ENCODE results near the gene DAPK1. TPM values are rescaled to one million over a fixed set of nuclear protein-coding genes. Genes with fewer than 3 reads are reported as not detected.

Gene DAPK1
- polyA plus RNA-seq, 1 experiment: 0.12 TPM

DNA sequence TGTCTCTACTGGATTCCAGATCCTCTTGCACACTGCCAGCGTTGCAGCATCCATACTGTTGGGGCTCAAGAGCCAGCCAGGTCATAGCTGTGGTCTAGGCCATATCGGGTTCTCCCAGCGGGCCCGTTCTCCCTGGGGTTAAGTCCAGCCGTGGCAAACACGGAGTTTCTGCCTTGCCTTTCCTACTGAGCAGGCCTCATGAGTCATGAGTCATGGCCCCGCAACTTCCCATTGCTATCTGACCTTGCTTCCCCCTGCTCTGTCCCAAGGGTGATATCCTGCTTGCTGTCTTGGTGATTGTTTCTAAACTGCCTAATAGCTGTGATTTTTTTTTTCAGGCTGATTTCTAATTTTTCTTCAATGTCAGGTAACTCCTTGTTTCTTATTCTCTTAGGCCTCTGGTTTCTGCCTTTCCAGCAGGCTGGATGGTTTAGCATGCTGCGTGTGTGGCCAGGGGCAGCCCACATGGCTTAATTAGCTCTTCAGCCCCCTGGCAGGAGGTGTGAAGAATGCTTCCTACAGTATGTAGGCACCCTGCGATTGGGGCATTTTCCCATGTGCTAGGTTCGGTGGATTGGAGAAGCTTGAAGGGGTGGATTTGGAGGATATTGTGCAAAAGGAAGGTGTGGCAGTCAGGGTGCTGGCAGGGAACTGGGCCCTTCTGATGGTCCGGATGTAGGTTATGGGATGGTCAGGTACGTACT, 18.7 kb downstream of the DAPK1 start:
- ChIA-PET CTCF (no interaction called here), POLR2A (no interaction called here)
- TF ChIP-seq, protein P1, sequence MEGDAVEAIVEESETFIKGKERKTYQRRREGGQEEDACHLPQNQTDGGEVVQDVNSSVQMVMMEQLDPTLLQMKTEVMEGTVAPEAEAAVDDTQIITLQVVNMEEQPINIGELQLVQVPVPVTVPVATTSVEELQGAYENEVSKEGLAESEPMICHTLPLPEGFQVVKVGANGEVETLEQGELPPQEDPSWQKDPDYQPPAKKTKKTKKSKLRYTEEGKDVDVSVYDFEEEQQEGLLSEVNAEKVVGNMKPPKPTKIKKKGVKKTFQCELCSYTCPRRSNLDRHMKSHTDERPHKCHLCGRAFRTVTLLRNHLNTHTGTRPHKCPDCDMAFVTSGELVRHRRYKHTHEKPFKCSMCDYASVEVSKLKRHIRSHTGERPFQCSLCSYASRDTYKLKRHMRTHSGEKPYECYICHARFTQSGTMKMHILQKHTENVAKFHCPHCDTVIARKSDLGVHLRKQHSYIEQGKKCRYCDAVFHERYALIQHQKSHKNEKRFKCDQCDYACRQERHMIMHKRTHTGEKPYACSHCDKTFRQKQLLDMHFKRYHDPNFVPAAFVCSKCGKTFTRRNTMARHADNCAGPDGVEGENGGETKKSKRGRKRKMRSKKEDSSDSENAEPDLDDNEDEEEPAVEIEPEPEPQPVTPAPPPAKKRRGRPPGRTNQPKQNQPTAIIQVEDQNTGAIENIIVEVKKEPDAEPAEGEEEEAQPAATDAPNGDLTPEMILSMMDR (IDR thresholded peaks at IDR 0.05; ENCODE audit: low read depth, low read length): no peak
- Histone ChIP-seq H3K4me3 (ENCODE audit: low read depth, low read length) (no peak overlapping the region), H3K27me3 (ENCODE audit: control insufficient read depth, insufficient read depth, low read length) (no peaks in the 10 kb centered on the region), H3K27ac (ENCODE audit: low read depth, low read length) (no peak overlapping the region), H3K9me3 (ENCODE audit: control insufficient read depth, insufficient read depth, low read length) (no peaks in the 10 kb centered on the region)
- DNase-seq (ENCODE audit: low read depth, low spot score): no peak

DNA sequence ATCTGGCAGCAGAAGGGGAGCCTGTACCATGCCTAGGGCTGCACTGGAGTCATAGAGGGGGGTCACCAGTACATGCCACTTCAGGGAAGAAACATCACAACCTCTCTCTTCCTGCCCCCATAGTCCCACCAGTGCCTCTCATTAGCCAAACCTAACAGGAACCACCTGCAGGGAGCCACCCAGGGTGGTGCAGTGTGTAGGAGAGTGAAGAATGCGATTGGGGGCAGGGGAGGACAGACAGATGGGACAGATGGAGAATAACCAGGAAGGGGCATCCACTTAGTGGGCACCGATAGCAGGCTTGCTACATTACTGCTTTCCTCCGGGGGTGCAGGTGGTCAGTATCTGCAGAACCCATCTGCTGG, 19.2 kb downstream of the DAPK1 start:
- Histone ChIP-seq H3K9me3 (ENCODE audit: control insufficient read depth, insufficient read depth, low read length) (no peaks in the 10 kb centered on the region), H3K4me3 (ENCODE audit: low read depth, low read length) (no peak overlapping the region), H3K27ac (ENCODE audit: low read depth, low read length) (no peak overlapping the region), H3K27me3 (ENCODE audit: control insufficient read depth, insufficient read depth, low read length) (no peaks in the 10 kb centered on the region)
- no peak for DNase-seq (ENCODE audit: low read depth, low spot score)
- CTCF ChIA-PET: no interaction called here
- TF ChIP-seq, protein P1 (IDR thresholded peaks at IDR 0.05; ENCODE audit: low read depth, low read length): no peak
- POLR2A ChIA-PET: no interaction called here

DNA sequence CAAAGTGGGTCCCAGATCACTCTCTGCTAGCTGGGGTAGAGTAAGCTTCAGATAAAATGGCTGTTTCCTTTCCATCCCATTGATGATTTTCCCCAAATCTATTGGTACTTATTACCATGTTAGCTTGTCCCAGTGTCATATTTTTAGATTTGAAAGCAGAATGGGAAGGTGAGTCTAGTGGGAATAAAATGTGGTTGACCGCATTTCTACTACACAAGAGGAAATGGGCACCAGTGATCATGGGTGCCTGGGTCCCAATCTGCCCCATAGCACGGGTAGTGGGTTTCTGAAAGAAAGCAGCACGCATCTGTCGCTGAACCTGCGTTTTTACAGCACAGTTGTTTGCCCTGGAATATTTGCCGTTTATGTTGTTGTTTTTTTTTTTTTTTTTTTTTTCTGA, 20.1 kb downstream of the DAPK1 start:
- DNase-seq (ENCODE audit: low read depth, low spot score): no peak
- POLR2A ChIA-PET: no interaction called here
- H3K27me3 ChIP-seq (ENCODE audit: control insufficient read depth, insufficient read depth, low read length): no peaks in the 10 kb centered on the region
- CTCF ChIA-PET: no interaction called here
- H3K9me3 ChIP-seq (ENCODE audit: control insufficient read depth, insufficient read depth, low read length): no peaks in the 10 kb centered on the region
- TF ChIP-seq, protein P1 (IDR thresholded peaks at IDR 0.05; ENCODE audit: low read depth, low read length): no peak
- H3K4me3 ChIP-seq (ENCODE audit: low read depth, low read length): no peak overlapping the region
- no peak overlapping the region for H3K27ac ChIP-seq (ENCODE audit: low read depth, low read length)

DNA sequence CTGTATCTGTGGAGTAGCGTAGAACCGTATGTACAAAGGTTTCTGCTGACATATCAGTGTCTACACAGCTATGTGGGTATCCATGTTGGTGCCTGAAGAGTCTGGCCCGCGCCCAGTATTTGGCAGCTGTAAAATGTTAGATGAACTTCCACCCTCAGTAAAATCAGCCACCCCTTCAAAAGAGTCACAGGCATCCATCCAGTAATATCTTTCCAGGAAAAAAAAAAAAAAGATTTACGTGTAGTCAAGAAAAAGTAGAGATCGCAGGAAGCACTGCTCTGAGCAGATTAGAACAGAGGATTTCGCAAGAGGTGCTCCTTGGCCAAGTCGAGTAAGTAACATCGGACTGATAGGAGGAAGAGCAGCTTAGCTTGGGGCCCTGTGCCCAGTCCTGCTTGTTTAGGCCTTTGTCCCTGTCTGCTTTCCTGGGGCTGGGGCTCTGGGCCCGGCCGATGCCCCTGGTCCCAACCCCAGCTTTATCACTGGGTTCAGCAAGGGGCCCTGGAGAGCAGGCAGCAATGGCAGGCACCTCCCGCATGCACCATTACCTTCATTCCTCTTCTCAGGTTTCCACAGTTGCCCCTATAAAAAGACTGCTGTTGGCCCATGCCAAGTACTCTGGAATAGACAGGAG, 21.2 kb downstream of the DAPK1 start:
- no peaks in the 10 kb centered on the region for H3K27me3 ChIP-seq (ENCODE audit: control insufficient read depth, insufficient read depth, low read length)
- TF ChIP-seq, protein P1 (IDR thresholded peaks at IDR 0.05; ENCODE audit: low read depth, low read length): no peak
- ChIA-PET CTCF (no interaction called here), POLR2A (no interaction called here)
- no peak overlapping the region for H3K27ac ChIP-seq (ENCODE audit: low read depth, low read length)
- H3K9me3 ChIP-seq (ENCODE audit: control insufficient read depth, insufficient read depth, low read length): no peaks in the 10 kb centered on the region
- no peak for DNase-seq (ENCODE audit: low read depth, low spot score)
- no peak overlapping the region for H3K4me3 ChIP-seq (ENCODE audit: low read depth, low read length)

DNA sequence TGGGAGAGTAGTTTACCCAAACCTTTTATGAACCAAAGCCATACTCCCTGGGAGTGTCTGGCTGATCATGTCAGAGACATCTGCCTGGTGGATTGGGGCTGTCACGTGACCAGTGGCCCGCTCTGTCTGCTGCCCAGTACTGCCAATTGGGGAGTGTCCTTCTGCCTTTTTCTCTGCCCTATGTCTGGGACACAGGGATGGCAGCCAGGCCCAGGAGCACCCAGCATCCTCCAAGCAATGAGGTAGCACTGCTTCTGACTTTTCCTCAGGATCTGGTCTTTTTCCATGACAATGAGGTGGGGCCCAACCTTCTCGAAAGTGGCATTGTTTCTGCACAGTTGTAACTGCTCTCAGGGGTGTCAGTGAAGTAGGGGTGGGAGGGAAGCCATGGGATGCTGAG, 21.8 kb downstream of the DAPK1 start:
- ChIA-PET POLR2A (no interaction called here), CTCF (no interaction called here)
- TF ChIP-seq, protein P1 (IDR thresholded peaks at IDR 0.05; ENCODE audit: low read depth, low read length): no peak
- H3K4me3 ChIP-seq (ENCODE audit: low read depth, low read length): no peak overlapping the region
- no peak overlapping the region for H3K27ac ChIP-seq (ENCODE audit: low read depth, low read length)
- no peaks in the 10 kb centered on the region; the same call in 1 of the 2 replicates for H3K9me3 ChIP-seq (ENCODE audit: control insufficient read depth, insufficient read depth, low read length)
- DNase-seq (ENCODE audit: low read depth, low spot score): no peak
- H3K27me3 ChIP-seq (ENCODE audit: control insufficient read depth, insufficient read depth, low read length): no peaks in the 10 kb centered on the region

Data from AG04450 (cell line).